ENCODE measurements around the gene BPIFB3. TPM values are rescaled to one million over a fixed set of nuclear protein-coding genes. Genes with fewer than 3 reads are reported as not detected.

The BPIFB3 gene
- total RNA-seq, 2 experiments from 2014 or later: not detected

- ChIA-PET CTCF (interaction anchor here (1.0 to 1.9 kb wide), 2 partner anchors 23 to 122 kb away, joined by 3 to 7 read pairs; partner anchors contain the start of gene SUN5), POLR2A (no interaction called here)
- Mint-ChIP-seq H3K36me3 (ENCODE audit: low read depth) (no peaks in the 10 kb centered on the region), H3K4me1 (no peaks in the 10 kb centered on the region), H3K4me3 (no peak overlapping the region), H3K27ac (no peak overlapping the region), H3K9me3 (no peaks in the 10 kb centered on the region), H3K27me3 (no peaks in the 10 kb centered on the region)
- DNase-seq: no peak
These were observed 25.6 kb upstream of the BPIFB3 start for GRCh38 chr20:33027769-33028751.

GRCh38 chr20:33028875-33029274 is 24.8 kb upstream of the BPIFB3 start:
- H3K27me3 Mint-ChIP-seq: no peaks in the 10 kb centered on the region
- no peaks in the 10 kb centered on the region for H3K36me3 Mint-ChIP-seq (ENCODE audit: low read depth)
- H3K27ac Mint-ChIP-seq: no peak overlapping the region
- DNase-seq: no peak
- POLR2A ChIA-PET: no interaction called here
- CTCF ChIA-PET: interaction anchor here (1.9 kb wide), 1 partner anchor 24 kb away, joined by 7 read pairs; the partner anchor contains the start of gene SUN5
- H3K9me3 Mint-ChIP-seq: no peaks in the 10 kb centered on the region
- no peak overlapping the region for H3K4me3 Mint-ChIP-seq
- H3K4me1 Mint-ChIP-seq: no peaks in the 10 kb centered on the region

DNA sequence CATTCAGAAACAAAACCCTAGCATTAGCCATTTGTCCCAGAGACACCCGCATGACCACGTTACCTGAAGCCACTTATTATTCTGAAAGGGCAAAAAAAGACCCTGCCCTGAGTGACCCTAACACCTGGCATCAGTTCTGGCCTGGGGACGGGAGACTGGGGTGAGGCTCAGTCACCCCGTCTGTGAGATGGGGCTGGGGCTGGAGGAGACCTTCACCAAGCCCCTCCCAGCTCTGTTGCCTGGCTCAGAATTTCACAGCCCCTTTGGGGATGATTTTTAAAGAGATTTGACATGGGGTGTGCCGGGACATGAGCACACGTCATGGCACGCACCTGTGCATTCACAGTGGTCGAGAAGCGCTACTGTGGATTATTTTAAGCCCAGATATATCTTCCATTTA is 23.6 kb upstream of the BPIFB3 start:
- POLR2A ChIA-PET: no interaction called here
- DNase-seq: no peak
- Mint-ChIP-seq H3K36me3 (ENCODE audit: low read depth) (no peaks in the 10 kb centered on the region), H3K4me1 (no peaks in the 10 kb centered on the region), H3K4me3 (no peak overlapping the region), H3K27ac (no peak overlapping the region), H3K9me3 (no peaks in the 10 kb centered on the region), H3K27me3 (no peaks in the 10 kb centered on the region)
- CTCF ChIA-PET: no interaction called here

- POLR2A ChIA-PET: no interaction called here
- H3K27ac Mint-ChIP-seq: no peak overlapping the region
- CTCF ChIA-PET: no interaction called here
- H3K36me3 Mint-ChIP-seq (ENCODE audit: low read depth): no peaks in the 10 kb centered on the region
- H3K9me3 Mint-ChIP-seq: no peaks in the 10 kb centered on the region
- no peaks in the 10 kb centered on the region for H3K27me3 Mint-ChIP-seq
- no peak for DNase-seq
- no peaks in the 10 kb centered on the region for H3K4me1 Mint-ChIP-seq
- no peak overlapping the region for H3K4me3 Mint-ChIP-seq
These were observed 23.1 kb upstream of the BPIFB3 start for GRCh38 chr20:33030569-33030968.

- Mint-ChIP-seq H3K27me3 (no peaks in the 10 kb centered on the region), H3K27ac (no peak within 1 kb of the TSS), H3K36me3 (ENCODE audit: low read depth) (no peaks in the 10 kb centered on the region), H3K9me3 (no peaks in the 10 kb centered on the region), H3K4me1 (no peaks in the 10 kb centered on the region), H3K4me3 (no peak within 1 kb of the TSS)
- DNase-seq: no peak
- POLR2A ChIA-PET: no interaction called here
- CTCF ChIA-PET: no interaction called here
These were observed 22.2 kb upstream of the BPIFB3 start, which contains the start of gene BPIFB6 for GRCh38 chr20:33031531-33031930. Gene BPIFB6 (plus strand): TSS chr20:33031648. CDS start chr20:33031648, 0 bp downstream.

DNA sequence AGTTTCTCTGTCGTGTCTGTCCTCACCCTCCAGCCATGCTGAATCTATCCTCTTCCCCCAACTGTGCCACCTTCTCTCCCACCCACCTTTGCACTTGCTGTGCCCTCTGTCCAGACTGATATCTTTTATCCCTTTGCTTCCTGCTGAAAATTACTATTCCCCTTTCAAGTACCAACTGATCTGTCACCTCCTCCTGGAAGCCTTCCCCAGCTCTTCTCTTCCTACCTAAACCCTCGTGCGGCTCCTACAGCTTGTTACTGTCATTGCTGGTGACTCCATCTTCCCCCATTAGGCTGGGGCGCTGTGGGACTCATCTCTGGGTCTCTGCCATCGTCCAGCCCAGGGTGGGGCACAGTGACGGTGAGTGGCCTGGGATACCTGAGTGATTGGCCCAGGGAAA is 21.1 kb upstream of the BPIFB3 start:
- POLR2A ChIA-PET: no interaction called here
- no peak for DNase-seq
- Mint-ChIP-seq H3K36me3 (ENCODE audit: low read depth) (no peaks in the 10 kb centered on the region), H3K4me1 (no peaks in the 10 kb centered on the region), H3K27me3 (no peaks in the 10 kb centered on the region), H3K9me3 (no peaks in the 10 kb centered on the region), H3K27ac (no peak overlapping the region), H3K4me3 (no peak overlapping the region)
- CTCF ChIA-PET: interaction anchor here (1.4 kb wide), 1 partner anchor 9 kb away, joined by 4 read pairs; no protein-coding TSS in a partner anchor

DNA sequence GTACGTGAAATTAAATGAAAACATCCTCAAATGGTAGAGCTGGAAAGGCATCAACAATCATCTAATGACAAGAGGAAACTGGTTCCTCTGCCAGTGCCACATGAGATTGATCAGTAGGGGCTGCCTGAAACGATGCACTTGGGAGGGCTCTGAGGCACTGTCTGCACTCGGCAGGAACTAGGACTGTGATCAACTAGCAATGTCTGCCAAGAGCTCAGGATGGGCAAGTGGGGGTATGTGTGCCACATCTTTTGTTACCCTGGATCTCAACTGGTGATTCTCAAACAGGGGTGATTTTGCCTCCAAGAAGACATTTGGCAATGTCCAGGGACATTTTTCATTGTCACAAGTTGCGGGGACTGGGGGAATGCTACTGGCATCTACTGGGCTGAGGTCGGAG is 20.3 kb upstream of the BPIFB3 start:
- CTCF ChIA-PET: interaction anchor here (1.4 kb wide), 1 partner anchor 10 kb away, joined by 4 read pairs; no protein-coding TSS in a partner anchor
- H3K4me1 Mint-ChIP-seq: no peaks in the 10 kb centered on the region
- H3K4me3 Mint-ChIP-seq: no peak overlapping the region
- H3K36me3 Mint-ChIP-seq (ENCODE audit: low read depth): no peaks in the 10 kb centered on the region
- H3K27me3 Mint-ChIP-seq: no peaks in the 10 kb centered on the region
- no peak overlapping the region for H3K27ac Mint-ChIP-seq
- DNase-seq: no peak
- POLR2A ChIA-PET: no interaction called here
- no peaks in the 10 kb centered on the region for H3K9me3 Mint-ChIP-seq

DNA sequence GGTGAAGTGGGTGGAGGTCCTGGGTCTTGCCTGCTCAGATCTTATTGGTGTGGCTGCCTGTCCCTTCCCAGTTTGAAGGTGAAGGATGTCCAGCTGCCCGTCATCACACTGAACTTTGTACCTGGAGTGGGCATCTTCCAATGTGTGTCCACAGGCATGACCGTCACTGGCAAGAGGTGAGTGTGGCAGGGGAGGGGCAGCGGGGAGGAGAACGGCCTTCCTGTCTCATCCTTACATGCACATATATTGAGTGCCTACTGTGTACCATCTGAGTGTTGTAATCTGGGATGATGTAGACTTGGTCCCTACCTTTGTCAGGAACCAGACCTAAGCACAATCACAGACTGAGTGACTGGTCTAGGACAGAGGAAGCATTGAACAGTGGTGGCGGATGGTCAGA is 19.6 kb upstream of the BPIFB3 start:
- Mint-ChIP-seq H3K4me3 (no peak overlapping the region), H3K4me1 (no peaks in the 10 kb centered on the region), H3K36me3 (ENCODE audit: low read depth) (no peaks in the 10 kb centered on the region), H3K9me3 (no peaks in the 10 kb centered on the region), H3K27me3 (no peaks in the 10 kb centered on the region), H3K27ac (no peak overlapping the region)
- ChIA-PET CTCF (no interaction called here), POLR2A (no interaction called here)
- DNase-seq: no peak

GRCh38 chr20:33034901-33035492 is 18.7 kb upstream of the BPIFB3 start:
- ChIA-PET POLR2A (no interaction called here), CTCF (no interaction called here)
- Mint-ChIP-seq H3K9me3 (no peaks in the 10 kb centered on the region), H3K27ac (no peak overlapping the region), H3K4me1 (no peaks in the 10 kb centered on the region), H3K27me3 (no peaks in the 10 kb centered on the region), H3K36me3 (ENCODE audit: low read depth) (no peaks in the 10 kb centered on the region), H3K4me3 (no peak overlapping the region)
- no peak for DNase-seq

- no peaks in the 10 kb centered on the region for H3K4me1 Mint-ChIP-seq
- no peak for DNase-seq
- CTCF ChIA-PET: interaction anchor here (0.7 kb wide), 1 partner anchor 36 kb away, joined by 3 read pairs; no protein-coding TSS in a partner anchor
- H3K27ac Mint-ChIP-seq: no peak overlapping the region
- H3K27me3 Mint-ChIP-seq: no peaks in the 10 kb centered on the region
- POLR2A ChIA-PET: no interaction called here
- H3K9me3 Mint-ChIP-seq: no peaks in the 10 kb centered on the region
- H3K36me3 Mint-ChIP-seq (ENCODE audit: low read depth): no peaks in the 10 kb centered on the region
- no peak overlapping the region for H3K4me3 Mint-ChIP-seq
These were observed 16.2 kb upstream of the BPIFB3 start for GRCh38 chr20:33037456-33037855.

- H3K36me3 Mint-ChIP-seq (ENCODE audit: low read depth): no peaks in the 10 kb centered on the region
- ChIA-PET POLR2A (no interaction called here), CTCF (no interaction called here)
These were observed 15.5 kb upstream of the BPIFB3 start for GRCh38 chr20:33038243-33038642.

DNA sequence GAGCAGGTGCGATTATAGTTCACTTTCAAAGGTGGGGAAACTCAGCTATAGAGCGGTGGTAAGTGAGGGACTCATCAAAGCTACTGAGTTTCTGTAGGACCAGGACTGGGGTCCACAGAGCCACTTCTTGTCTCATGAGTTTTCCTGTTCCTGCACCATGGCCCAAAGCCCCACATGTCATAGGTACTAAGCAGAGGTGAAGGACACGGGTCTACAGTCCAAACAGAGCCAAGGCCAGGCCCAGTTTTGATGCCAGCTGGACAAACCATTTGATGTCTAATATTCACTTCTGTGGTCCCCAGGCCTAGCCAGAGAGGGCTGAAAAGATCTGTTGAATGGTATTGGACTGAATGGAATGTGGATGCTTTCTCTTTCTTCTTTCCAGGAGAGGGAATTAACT is 11.3 kb upstream of the BPIFB3 start:
- Mint-ChIP-seq H3K36me3 (ENCODE audit: low read depth) (no peaks in the 10 kb centered on the region), H3K9me3 (peaks cover 16% of the 10 kb centered on the region), H3K27ac (no peak overlapping the region), H3K4me3 (no peak overlapping the region), H3K4me1 (no peaks in the 10 kb centered on the region), H3K27me3 (no peaks in the 10 kb centered on the region)
- ChIA-PET CTCF (no interaction called here), POLR2A (no interaction called here)
- no peak for DNase-seq

More at GRCh38 chr20:33038243-33038642, 15.5 kb upstream of the BPIFB3 start:
- Mint-ChIP-seq H3K27ac (no peak overlapping the region), H3K4me3 (no peak overlapping the region), H3K27me3 (no peaks in the 10 kb centered on the region), H3K9me3 (no peaks in the 10 kb centered on the region), H3K4me1 (no peaks in the 10 kb centered on the region)
- no peak for DNase-seq

- ChIA-PET POLR2A (no interaction called here), CTCF (no interaction called here)
- H3K4me3 Mint-ChIP-seq: no peak overlapping the region
- no peaks in the 10 kb centered on the region for H3K36me3 Mint-ChIP-seq (ENCODE audit: low read depth)
- H3K4me1 Mint-ChIP-seq: no peaks in the 10 kb centered on the region
- DNase-seq: no peak
- H3K27me3 Mint-ChIP-seq: no peaks in the 10 kb centered on the region
- H3K27ac Mint-ChIP-seq: no peak overlapping the region
- H3K9me3 Mint-ChIP-seq: peaks cover 16% of the 10 kb centered on the region
These were observed 10.5 kb upstream of the BPIFB3 start for GRCh38 chr20:33042983-33043730.
